Activated naive CD4-positive, alpha-beta T cell treated with anti-CD3 and anti-CD28 coated beads, Interleukin-2, amount 50 U/mL, for 72 hours (primary cell): ENCODE results near the gene SHQ1. TPM values are rescaled to one million over a fixed set of nuclear protein-coding genes. Genes with fewer than 3 reads are reported as not detected.

Source experiments
- ATAC-seq, 2 donors: fragments of 150-1000 bp; cut with Tn5 transposase; 2 replicates each; pipeline ENCODE4 v1.10.0; 2021; ENCODE audit warnings: mild to moderate bottlenecking in 2 of 2, moderate library complexity in 2 of 2
- DNase-seq, 2 donors: peaks; one replicate each; pipeline ENCODE4 v3.0.0; 2021 to 2022; ENCODE audit warnings: low spot score in 2 of 2
- H3K27ac Mint-ChIP-seq, 2 donors: one replicate each; pipeline ENCODE4 v1.8.0; 2022; ENCODE audit warnings: mild to moderate bottlenecking in 2 of 2, mixed read lengths in 2 of 2
- H3K36me3 Mint-ChIP-seq, 2 donors: one replicate each; pipeline ENCODE4 v1.8.0; 2022; ENCODE audit warnings: mixed read lengths in 2 of 2
- H3K9me3 Mint-ChIP-seq, 2 donors: one replicate each; pipeline ENCODE4 v1.8.0; 2022; ENCODE audit warnings: mixed read lengths in 2 of 2
- total RNA-seq, 2 donors: library from RNA; stranded (reverse); gene quantifications; one replicate each; pipeline ENCODE4 v1.2.3, GENCODE V29; 2022

The SHQ1 gene
- total RNA-seq, 2 donors from 2014 or later = 25.7 to 34.3 TPM

DNA sequence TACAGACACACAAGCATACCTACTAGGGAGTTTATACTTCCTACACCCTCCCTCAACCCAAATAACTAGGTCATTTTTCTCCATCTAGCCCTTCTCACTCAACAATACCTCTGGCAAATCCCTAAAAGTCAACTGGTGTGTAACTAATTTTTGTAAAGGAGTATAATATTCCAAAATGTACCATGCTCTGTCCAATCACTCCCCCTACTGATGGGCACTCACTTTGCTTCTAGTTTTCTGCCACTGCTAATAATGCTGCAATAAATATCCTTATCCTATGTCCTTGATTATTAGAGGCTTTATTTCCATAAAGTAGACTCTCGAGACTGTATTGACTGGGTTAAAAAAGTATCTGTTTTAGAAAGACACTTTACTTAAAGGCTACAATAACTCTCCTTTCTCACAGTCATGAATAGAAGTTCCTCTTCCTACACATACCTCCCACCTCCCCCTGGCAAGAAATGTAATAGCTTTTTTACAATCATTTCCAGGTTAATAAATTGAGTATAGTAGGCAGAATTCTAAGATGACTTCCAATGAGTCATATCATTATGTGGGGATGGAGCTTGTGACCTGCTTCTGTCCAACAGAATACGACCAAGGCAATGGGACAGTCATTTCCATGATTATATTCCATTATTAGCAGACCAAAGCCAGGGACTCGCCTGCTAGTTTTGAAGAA lies 30.0 kb downstream of the SHQ1 start:
- peak overlapping the region in 1 of 2 donors; percentile 3 for H3K27ac Mint-ChIP-seq

DNA sequence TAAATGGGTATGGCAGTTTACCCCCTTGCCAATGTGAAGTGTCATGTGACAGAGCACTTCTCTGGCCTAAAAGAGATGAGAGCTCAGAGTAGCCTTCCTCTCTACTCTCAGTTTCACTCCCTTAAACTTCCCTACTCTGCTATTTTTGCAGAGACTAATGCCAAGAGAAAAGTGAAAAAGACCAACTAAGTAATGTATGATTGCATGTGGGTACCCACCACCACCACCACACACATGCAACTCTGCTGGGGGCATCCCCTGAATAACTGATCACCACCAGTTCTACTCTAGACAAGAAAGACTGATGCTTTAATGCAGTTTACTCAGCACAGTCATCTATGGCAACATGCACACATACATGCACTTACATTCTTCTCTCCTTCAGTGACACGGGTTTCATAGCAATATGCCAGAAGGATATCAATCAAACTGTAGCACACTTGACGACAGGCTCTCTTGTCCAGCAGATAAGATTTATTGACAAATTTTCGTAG lies 31.3 kb downstream of the SHQ1 start:
- ATAC-seq = peak; percentile 72 to 73
- no peaks in the 10 kb centered on the region for H3K9me3 Mint-ChIP-seq
- DNase-seq = no peak
- H3K36me3 Mint-ChIP-seq = peaks cover 6 to 8% of the 10 kb centered on the region in 2 donors
- H3K27ac Mint-ChIP-seq = no peak overlapping the region

More for the DNA sequence above, 30.0 kb downstream of the SHQ1 start:
- no peak for ATAC-seq
- peaks cover 6 to 8% of the 10 kb centered on the region in 2 donors for H3K36me3 Mint-ChIP-seq
- DNase-seq = no peak
- no peaks in the 10 kb centered on the region for H3K9me3 Mint-ChIP-seq

DNA sequence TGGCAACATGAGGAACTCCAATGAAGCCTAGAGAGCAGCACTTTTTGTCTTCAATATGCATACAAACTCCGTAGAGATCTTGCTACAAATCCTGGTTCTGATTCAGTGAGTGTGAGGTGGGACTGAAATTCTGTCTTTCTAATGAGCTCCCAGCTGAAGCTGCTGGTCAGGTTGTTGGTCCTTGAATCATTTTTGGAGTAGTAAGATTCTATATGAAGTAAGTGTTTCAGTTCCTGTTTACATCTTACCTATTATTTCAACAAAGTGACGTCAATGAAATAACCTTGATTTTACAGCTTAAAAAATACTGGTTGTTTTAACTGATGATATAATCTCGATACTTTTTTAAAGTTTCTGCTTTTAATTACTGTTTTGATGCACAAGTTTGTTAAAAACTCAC lies 33.9 kb downstream of the SHQ1 start:
- H3K9me3 Mint-ChIP-seq = no peaks in the 10 kb centered on the region
- H3K27ac Mint-ChIP-seq = no peak overlapping the region
- ATAC-seq (no peak), DNase-seq (no peak)
- H3K36me3 Mint-ChIP-seq = peaks cover 12 to 14% of the 10 kb centered on the region in 2 donors

DNA sequence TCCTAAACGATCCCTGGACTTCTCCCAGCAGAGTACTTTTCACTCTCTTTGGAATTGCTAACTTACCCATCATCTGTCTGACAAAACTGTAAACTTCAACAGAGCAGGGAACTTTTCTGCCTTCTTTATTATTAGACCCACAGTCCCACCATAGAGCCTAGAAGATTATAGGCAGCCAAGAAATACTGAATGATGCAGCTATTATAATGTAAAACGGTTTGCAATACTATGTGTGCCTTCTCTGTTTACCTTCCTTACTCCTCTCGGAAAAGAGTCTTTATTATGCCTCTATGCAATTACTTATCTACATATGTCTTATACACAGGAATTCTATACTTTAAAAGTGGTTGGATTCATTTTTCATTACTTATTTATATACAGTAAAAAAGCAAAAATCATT lies 36.0 kb downstream of the SHQ1 start:
- H3K9me3 Mint-ChIP-seq = no peaks in the 10 kb centered on the region
- peaks cover 20 to 25% of the 10 kb centered on the region in 2 donors for H3K36me3 Mint-ChIP-seq
- H3K27ac Mint-ChIP-seq = no peak overlapping the region

DNA sequence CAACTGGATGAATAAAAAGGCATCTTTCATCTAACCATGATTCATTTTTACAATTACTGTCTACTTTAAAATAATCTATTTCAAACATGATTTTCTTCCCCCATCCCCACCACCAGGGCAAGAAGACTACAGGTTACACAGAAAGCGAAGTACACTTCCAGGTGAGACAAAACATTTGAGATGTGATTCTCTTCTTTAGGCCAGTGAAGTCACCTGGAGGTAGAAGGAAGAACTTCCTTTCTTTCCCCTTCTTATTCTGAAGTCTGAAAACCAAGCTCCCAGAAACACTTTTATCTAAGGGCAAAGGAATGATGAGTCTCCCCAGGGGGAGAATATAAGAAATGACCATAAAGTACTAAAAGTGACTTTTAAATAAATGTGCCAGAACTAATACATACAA lies 36.7 kb downstream of the SHQ1 start:
- DNase-seq (no peak), ATAC-seq (no peak)
- Mint-ChIP-seq H3K36me3 (peaks cover 20 to 25% of the 10 kb centered on the region in 2 donors), H3K27ac (no peak overlapping the region), H3K9me3 (no peaks in the 10 kb centered on the region)

More for the DNA sequence above, 36.0 kb downstream of the SHQ1 start:
- no peak for ATAC-seq
- no peak for DNase-seq

DNA sequence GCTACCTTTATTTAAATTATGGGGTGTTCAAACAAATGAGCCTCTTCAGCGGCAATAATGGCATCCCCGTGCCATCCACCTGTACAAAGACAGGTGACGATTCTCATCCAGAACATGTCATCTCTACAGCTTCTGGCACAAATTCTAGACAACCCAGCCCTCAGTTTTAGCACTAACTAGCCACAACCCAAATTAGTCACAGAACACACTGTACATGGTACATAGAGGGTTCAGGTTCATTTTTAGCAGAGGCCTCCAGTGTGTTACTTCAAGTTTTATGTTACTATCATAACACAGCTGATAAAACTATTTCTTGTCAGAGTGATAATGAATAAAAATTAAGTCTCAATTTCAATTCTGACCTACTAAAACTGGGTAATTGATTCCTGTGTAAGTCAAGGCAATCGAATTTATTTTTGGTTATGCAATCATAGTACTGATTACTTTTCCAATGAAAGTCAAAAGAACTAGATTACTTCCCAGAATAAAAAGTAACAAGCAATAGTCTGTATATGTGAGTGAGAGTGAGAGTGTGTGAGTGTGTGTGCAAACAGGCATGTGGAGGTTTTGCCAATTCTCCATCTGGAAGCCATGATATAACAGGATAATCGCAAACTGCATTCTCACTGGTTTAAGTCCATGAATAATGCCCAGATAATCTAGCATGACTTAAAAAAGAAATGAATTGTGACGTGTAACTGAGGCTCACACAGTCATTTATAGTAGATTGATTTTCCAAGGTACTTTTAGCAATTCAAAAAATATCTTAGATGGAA lies 37.4 kb downstream of the SHQ1 start:
- DNase-seq (no peak), ATAC-seq (no peak)
- no peak overlapping the region for H3K27ac Mint-ChIP-seq
- no peaks in the 10 kb centered on the region for H3K9me3 Mint-ChIP-seq
- H3K36me3 Mint-ChIP-seq = peaks cover 20 to 25% of the 10 kb centered on the region in 2 donors

DNA sequence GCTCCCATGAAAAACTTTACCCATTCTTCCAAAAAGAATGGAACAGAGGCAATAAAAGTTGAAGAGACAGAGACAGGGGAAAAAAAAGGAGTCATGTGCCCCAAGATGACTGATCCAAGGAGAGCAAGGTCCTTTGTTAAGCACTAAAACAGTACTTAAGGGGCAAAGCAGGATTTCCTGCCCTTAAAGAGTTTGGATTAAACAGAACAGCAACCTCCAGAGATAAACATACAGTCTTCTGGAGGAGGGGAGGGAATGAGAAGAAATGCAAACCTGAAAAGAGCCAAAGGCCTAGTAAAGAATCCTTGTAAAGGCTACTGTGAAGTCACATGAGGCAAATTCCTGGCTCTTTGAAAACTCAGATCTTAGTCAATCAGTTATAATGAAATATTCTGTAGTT lies 38.2 kb downstream of the SHQ1 start:
- DNase-seq (no peak), ATAC-seq (no peak)
- no peak overlapping the region for H3K27ac Mint-ChIP-seq
- H3K36me3 Mint-ChIP-seq = peaks cover 16 to 20% of the 10 kb centered on the region in 2 donors
- H3K9me3 Mint-ChIP-seq = no peaks in the 10 kb centered on the region

DNA sequence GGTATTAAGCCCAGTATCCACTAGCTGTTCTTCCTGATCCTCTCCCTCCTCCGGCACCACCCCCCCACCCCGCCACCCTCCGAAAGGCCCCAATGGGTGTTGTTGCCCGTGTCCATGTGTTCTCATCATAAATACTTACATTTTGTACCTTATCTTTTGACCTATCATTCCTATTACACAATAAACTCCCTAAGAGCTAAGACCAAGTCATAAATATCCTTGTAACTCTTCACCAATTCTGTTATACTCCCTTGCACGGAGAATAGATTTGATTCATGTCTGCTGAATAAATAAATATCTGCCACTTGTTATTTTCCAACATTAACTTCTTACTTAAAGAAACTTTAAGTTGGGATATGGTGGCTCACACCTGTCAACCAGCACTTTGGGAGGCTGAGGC lies 43.9 kb downstream of the SHQ1 start:
- peaks cover 13 to 15% of the 10 kb centered on the region in 2 donors for H3K36me3 Mint-ChIP-seq
- H3K9me3 Mint-ChIP-seq = no peaks in the 10 kb centered on the region
- no peak for ATAC-seq
- H3K27ac Mint-ChIP-seq = no peak overlapping the region
- DNase-seq = no peak

DNA sequence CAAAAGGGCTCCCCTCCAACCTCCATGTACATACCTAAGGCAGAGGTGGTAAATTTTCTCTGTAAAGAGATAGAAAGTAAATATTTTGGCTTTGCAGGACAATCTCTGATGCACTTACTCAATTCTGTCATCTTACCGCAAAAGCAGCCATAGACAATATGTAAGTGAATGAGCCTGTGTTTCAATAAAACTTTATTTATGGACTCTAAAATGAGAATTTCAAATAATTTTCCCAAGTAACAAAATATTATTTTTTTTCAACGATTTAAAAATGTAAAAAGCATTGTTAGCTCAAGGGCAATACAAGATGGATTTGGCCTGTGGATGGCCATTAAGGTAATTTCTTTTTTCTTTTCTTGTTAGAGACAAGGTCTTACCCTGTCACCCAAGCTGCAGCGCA lies 44.7 kb downstream of the SHQ1 start:
- no peak overlapping the region for H3K27ac Mint-ChIP-seq
- no peak for ATAC-seq
- no peak for DNase-seq
- peaks cover 11 to 14% of the 10 kb centered on the region in 2 donors for H3K36me3 Mint-ChIP-seq
- no peaks in the 10 kb centered on the region for H3K9me3 Mint-ChIP-seq

DNA sequence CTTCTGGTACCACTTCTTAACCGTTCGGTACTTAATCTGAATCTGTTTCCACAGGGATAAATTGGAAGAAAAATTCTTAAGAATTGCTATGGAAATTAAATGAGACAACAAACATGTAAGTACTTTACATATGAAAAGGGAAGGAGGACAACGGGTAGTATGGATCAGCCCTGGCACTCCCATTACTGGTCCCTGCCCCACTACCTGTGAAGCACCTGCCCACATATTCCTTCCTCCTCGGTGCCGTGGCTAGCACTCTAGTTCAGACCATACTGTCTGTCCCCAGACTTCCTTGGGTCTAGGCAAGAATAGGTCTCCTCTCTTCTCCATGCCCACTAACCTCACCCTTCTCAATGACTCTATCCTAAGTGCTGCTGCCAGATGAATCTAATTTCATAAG lies 46.2 kb downstream of the SHQ1 start:
- H3K9me3 Mint-ChIP-seq = no peaks in the 10 kb centered on the region
- DNase-seq (no peak), ATAC-seq (no peak)
- peaks cover 16 to 17% of the 10 kb centered on the region in 2 donors for H3K36me3 Mint-ChIP-seq
- peak overlapping the region in 1 of 2 donors; percentile 10 for H3K27ac Mint-ChIP-seq

DNA sequence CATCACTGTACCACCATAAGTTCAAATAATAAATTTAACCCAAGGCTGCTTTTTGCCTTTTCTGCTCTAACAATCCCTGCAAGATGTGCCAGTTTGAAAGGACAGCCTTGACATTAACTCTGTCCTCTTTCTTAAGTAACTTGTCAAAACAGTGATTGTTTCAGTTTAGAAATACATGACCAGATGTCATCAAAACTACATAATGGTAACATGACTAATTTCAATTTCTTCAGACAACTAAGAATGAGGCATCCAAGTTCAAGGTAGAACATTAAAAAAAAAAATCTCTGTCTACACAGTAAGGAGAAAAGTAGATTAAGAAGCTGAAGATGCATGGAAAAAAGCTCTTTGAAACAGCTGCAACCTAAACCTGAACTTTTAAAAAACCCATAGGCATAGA lies 47.4 kb downstream of the SHQ1 start:
- peaks cover 16 to 17% of the 10 kb centered on the region in 2 donors for H3K36me3 Mint-ChIP-seq
- no peaks in the 10 kb centered on the region for H3K9me3 Mint-ChIP-seq
- H3K27ac Mint-ChIP-seq = peak overlapping the region in 1 of 2 donors; percentile 23
- no peak for DNase-seq
- peak; percentile 50 to 92 for ATAC-seq

DNA sequence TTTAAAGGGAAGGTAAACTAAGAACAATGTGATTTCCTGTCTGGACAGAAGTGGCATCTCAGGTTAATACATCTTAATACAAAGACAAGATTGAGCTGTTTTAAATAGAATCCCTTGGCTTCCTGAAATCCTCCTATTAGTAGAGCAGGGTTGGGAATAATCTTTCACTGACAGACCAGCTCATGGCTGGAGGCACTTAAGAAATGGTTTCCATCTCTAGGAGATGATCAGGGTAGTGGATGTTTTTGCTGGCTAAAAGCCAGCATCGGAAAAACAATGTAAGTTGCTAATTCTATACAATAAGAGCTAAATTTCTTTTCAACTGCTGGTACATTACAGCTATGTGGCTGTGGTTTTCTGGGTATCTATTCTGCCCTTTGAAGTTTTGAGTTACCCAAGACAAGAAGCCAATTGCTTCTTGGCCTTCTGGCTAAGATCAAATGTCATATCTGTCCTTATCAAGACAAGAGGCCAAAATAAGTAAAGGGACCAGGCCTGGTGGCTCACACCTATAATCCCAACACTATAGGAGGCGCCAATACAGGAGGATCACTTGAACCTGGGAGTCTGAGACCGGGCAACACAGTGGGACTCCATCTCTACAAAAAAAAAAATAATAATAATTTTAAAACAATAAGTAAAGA lies 49.6 kb downstream of the SHQ1 start:
- Mint-ChIP-seq H3K9me3 (no peaks in the 10 kb centered on the region), H3K27ac (no peak overlapping the region), H3K36me3 (peaks cover 27 to 29% of the 10 kb centered on the region in 2 donors)
- no peak for DNase-seq
- no peak for ATAC-seq

DNA sequence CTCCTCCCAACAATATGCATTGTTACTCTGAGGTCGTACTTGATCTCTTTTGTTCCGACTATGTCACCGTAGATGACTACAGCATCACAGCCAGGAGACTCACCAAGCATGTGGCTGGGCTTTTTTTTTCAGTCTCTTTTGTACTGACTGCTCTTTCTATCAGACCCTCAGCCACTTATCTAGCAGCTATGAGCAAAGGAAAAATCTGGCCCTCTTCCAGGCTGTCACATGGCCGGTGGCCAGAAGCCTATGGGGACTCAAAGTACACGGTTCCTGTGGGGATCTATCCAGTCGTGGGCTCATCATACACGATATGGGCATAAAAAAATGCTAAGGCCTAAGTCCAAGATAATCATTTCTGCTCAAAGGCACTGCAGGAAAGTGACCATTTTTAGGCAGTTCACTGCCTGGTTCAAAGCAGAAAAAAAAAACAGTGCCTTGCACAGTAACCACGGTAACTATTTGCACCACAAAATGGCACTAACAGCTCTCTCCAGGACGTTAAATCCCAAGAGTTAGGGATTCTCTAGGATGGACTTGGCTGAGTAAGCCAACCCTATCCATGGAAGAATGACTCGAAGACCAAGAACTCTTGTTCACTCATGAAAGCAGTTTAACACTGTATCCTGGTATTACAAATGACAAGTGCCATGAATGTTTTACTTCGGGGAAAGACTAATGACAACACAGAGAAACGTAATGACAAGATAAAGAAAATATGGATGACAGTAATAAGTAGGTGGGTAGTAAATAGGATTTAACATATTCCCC lies 50.3 kb downstream of the SHQ1 start:
- Mint-ChIP-seq H3K9me3 (no peaks in the 10 kb centered on the region), H3K27ac (no peak overlapping the region), H3K36me3 (peaks cover 28 to 30% of the 10 kb centered on the region in 2 donors)
- ATAC-seq = no peak
- DNase-seq = no peak

DNA sequence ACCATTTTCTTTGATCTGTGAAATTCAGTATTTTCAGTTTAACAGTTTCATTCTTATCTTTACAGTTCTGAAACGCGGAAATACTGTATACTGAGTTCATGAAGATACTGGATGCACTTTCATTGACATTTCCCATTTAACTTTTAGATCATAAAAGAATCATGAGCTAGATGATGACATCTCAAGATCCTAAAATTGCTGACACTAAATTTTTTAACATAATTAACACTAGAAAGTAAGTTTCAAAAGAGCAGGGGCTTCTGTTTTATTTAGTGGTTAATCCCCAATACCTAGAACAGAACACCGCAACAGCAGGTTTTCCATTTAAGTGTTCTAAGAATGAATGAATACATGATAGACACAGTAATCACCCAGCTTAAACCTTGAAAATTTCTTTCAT lies 54.2 kb downstream of the SHQ1 start:
- DNase-seq (no peak), ATAC-seq (no peak)
- H3K36me3 Mint-ChIP-seq = peaks cover 36 to 49% of the 10 kb centered on the region in 2 donors
- H3K27ac Mint-ChIP-seq = no peak overlapping the region
- no peaks in the 10 kb centered on the region for H3K9me3 Mint-ChIP-seq

DNA sequence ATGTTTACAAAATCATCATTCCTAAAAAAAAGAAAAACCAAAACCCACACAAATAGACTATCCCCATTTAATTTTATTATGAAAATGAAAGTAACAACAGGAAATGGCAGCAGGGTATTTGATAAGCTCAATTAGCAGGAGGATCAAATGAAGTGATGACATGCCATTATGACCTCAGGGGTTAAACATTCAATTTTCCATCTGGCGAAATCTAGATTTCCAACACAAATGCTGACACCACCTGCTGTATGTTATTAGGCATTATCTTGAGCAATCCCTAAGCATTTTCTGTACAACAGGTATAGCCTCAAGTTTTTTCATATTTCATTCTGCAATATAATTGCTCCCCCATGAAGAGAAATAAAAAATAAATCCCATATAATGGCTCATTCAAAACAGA lies 57.1 kb downstream of the SHQ1 start:
- DNase-seq (no peak), ATAC-seq (no peak)
- Mint-ChIP-seq H3K36me3 (peaks cover 29 to 34% of the 10 kb centered on the region in 2 donors), H3K9me3 (no peaks in the 10 kb centered on the region), H3K27ac (no peak overlapping the region)

DNA sequence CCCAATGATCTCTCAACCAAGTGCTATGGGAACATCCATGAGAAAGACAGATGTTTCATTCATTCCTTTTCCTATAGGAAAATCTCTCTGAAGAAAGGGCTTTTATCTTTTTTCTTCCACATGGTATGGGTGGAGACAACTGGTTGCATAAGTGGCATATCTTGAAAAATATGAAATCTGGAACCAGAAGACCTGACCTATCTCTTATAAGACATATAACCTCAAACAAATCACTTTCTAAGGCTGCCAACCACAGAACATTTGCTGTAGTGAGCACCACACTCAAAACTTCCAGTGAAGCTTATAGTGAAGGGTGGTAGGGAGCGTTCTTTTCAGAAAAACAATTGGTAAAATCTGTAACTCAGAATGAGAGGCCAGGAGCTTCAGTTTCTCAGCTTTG lies 58.5 kb downstream of the SHQ1 start:
- Mint-ChIP-seq H3K36me3 (peaks cover 21 to 28% of the 10 kb centered on the region in 2 donors), H3K9me3 (no peaks in the 10 kb centered on the region), H3K27ac (no peak overlapping the region)
- DNase-seq (no peak), ATAC-seq (no peak)
